Measurements from ENCODE around the gene RPL18A. TPM values are rescaled to one million over a fixed set of nuclear protein-coding genes. Genes with fewer than 3 reads are reported as not detected.
"Not testable (repeated sequence)": the region's sequence is repeated elsewhere in the genome, so short reads cannot be mapped to it uniquely, and the experiment has no call there.

RPL18A gene
- total RNA-seq, 1 donor from 2014 or later, result 720 TPM

DNA sequence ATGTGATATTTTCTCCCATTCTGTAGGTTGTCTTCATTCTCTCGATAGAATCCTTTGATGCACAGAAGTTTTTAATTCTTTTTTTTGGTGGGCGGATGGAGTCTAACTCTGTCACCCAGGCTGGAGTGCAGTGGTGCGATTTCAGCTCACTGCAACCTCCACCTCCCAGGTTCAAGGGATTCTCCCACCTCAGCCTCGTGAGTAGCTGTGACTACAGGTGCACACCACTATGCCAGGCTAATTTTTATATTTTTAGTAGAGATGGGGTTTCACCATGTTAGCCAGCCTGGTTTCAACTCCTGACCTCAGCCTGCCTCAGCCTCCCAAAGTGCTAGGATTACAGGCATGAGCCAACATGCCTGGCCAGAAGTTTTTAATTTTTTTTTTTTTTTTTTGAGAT is 27.5 kb downstream of the RPL18A start:
- intact Hi-C loops (cut with micrococcal nuclease); ATAC-seq; DNase-seq: not testable (repeated sequence)

GRCh38 chr19:17888260-17888659 is 28.6 kb downstream of the RPL18A start:
- no peak for DNase-seq
- no peak for ATAC-seq
- intact Hi-C loops (cut with micrococcal nuclease), result no loop called here

DNA sequence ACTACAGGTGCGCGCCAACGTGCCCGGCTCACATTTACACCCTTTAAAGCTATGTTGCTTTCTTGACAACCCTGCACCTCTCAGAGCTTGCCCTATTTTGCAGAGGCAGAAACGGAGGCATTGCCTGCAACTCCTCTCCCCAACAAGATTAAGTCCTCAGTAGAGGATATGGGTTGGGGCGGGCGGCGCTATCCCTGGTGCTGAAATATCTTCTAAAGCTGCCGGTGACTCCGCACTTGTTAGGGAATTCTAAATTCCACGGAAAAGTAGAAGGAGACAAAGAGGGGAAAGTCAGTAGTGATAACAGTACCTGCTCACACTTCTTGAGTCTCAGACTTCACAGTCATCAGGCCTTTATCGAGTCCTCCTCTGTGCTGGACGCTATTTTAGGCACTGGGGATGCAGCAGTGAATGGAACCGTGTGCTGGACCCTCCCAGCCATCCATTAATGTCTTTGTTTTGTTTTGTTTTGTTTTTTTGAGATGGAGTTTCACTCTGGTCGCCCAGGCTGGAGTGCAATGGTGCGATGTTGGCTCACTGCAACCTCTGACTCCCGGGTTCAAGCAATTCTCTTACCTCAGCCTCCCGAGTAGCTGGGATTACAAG is 30.0 kb downstream of the RPL18A start:
- intact Hi-C loops (cut with micrococcal nuclease), result no loop called here
- ATAC-seq (no peak), DNase-seq (peak; percentile 46)

DNA sequence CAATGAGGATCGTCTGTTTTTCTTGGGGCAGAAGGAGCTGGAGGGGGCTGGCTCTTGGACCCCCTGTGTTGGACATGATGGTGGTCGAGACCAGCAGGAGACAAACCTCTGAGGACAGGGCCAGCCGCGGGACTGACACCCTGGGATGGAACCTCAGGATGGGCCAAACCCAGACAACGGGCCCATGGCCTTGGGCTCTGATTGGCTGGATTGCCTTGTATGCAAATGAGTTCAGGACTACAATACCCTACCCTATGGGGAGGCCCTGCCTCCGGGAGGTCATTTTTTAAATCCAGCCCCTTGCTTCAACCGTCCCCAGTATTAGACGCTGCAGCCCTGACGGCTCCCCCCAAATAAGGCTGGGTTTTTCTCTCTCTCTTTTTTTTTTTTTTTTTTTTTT is 34.1 kb downstream of the RPL18A start:
- intact Hi-C loops (cut with micrococcal nuclease), result no loop called here
- DNase-seq (no peak), ATAC-seq (no peak)

GRCh38 chr19:17902701-17903100 is 43.0 kb downstream of the RPL18A start:
- intact Hi-C loops (cut with micrococcal nuclease), result no loop called here
- ATAC-seq, result no peak
- no peak for DNase-seq

GRCh38 chr19:17908244-17908643 is 48.5 kb downstream of the RPL18A start:
- ATAC-seq (no peak), DNase-seq (no peak)
- intact Hi-C loops (cut with micrococcal nuclease), result no loop called here

DNA sequence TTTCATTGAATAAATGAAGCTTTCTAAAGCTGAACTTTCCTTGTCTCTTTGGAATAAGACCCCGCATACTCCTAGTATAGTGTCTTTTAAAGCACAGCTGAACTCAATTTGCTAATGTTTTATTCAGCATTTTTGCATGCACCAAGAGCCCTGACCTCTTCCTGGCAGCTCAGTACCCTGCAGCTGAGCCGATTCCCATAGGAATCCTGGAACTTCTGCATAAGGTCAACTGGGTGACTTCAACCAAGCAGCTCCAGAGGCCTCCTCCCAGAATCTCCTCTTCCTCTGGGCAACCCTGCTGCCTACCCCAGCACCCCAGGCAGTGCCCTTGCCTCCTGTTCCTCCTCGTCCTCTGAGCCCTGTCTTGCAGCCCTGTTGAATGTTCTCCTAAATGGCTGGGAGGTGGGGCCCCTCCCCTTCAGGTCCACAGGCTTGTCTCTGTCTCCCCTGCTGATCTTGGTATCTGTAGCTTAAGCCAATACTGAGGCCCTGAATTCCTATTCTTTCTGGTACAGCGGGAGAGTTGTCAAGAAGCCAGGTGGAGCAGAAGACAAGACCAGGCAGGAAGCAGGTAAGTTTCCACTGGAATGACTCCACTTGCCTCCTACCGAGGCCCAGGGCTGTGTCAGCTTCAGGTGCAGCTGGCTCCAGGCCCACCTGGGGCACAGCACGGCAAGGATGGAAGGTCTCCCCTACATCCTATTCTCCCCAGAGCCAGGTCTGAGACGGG is 49.5 kb downstream of the RPL18A start:
- intact Hi-C loops (cut with micrococcal nuclease), result no loop called here

GRCh38 chr19:17910791-17911360 is 51.2 kb downstream of the RPL18A start:
- DNase-seq, result no peak
- ATAC-seq, result no peak

More for the DNA sequence above, 49.5 kb downstream of the RPL18A start:
- DNase-seq (no peak), ATAC-seq (no peak)

More at GRCh38 chr19:17910791-17911360, 51.2 kb downstream of the RPL18A start:
- intact Hi-C loops (cut with micrococcal nuclease), result no loop called here

Other genes with a start within 250 kb of the RPL18A start
- not detected for gene UNC13A, start 171.6 kb upstream of the RPL18A start, total RNA-seq
- gene MAP1S, start 140.4 kb upstream of the RPL18A start, total RNA-seq, result 25.5 TPM
- 0.97 TPM for gene FCHO1, start 108.4 kb upstream of the RPL18A start, total RNA-seq
- gene B3GNT3, start 64.8 kb upstream of the RPL18A start, total RNA-seq, result not detected
- gene INSL3, start 38.4 kb upstream of the RPL18A start, total RNA-seq, result not detected
- gene JAK3, start 11.9 kb upstream of the RPL18A start, total RNA-seq, result 1.5 TPM
- gene SLC5A5, start 12.0 kb downstream of the RPL18A start, total RNA-seq, result not detected
- gene CCDC124, start 73.1 kb downstream of the RPL18A start, total RNA-seq, result 83.9 TPM
- gene KCNN1, start 107.2 kb downstream of the RPL18A start, total RNA-seq, result not detected
- gene ARRDC2, start 148.3 kb downstream of the RPL18A start, total RNA-seq, result 17.9 TPM
- 0.94 TPM for gene IL12RB1, start 227.0 kb downstream of the RPL18A start, total RNA-seq
- gene MAST3, start 237.9 kb downstream of the RPL18A start, total RNA-seq, result 5.6 TPM

Data from left ventricle myocardium superior (tissue), 1 donor.